Epidermal melanocyte (primary cell): ENCODE measurements around the gene MAP2K7.
A peak's percentile ranks its signal among the peaks of the same experiment; 100 is the strongest.
"Not testable (repeated sequence)": the region's sequence is repeated elsewhere in the genome, so short reads cannot be mapped to it uniquely, and the experiment has no call there.

Source experiments
- DNase-seq: peaks from one replicate; pipeline ENCODE4 v3.0.0; 2011; ENCODE audit warnings: low spot score; ENCODE audit not compliant: insufficient read length

Gene MAP2K7

DNA sequence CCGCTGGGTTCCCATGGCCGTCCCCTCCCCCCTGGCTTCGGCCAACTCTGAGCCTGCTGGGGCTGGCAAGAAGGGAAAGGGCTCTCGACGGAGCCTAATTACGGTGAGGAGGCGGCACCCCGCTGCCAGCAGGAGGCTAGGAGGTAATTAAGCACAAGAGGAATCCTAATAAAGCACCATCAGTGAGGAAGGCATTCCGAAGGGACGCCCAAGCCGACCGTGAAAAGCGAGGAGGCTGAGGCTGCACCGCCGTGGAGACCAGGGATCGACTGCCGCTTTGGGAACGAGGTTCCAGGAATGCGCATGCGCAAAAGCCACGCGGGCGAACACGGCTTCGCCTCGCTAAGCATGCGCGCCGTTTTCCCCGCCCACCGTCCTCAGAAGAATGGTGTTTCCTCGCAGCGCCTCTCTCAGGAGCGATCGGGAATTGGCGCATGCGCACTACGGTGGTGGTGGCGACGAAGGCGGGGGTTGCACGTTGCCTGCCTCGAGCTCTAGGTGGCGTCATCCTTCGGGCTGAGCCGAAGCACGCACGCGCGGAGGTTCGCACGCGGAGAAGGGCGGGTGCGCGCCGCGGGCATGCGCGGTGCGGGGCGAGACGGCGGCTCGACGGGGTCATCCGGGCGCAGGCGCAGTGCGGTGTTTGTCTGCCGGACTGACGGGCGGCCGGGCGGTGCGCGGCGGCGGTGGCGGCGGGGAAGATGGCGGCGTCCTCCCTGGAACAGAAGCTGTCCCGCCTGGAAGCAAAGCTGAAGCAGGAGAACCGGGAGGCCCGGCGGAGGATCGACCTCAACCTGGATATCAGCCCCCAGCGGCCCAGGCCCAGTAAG lies at the start of gene MAP2K7:
MAP2K7 (plus strand) TSS at position 634 of the 830 bp plus-strand sequence; CDS start at position 702, 68 bp downstream.
- peak; percentile 98 for DNase-seq

DNA sequence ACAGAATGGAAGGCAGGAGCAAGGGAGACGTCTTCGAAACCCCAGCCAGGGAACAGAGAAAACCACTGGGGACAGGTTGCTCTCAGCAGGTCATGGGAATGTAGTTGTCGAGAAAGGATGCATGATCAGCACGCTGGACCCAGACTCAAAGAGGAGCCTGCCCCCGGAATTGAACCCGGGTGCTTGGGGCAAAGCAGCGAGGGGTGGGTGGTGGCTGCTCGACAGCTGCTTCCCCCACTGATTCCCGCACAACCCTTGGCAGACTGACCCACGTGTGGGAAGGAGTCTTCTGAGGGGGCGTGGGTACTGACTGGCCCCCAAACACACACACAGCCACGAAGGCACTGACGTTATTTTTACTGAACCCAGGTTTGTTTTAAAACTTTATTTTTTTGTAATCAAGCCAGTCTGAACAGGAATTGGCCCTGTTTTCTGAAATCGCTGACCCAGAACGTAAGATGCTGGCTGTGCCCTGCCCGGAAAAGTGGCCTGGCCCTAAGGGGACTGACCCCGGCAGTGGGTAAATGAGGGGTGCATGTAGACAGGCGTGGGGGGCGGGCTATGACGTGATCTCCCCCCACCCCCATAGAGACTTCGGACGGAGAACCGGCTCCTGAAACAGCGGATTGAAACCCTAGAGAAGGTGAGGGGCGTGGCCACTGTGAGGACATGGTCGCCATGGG lies 48.1 kb upstream of the MAP2K7 start:
- no peak for DNase-seq

DNA sequence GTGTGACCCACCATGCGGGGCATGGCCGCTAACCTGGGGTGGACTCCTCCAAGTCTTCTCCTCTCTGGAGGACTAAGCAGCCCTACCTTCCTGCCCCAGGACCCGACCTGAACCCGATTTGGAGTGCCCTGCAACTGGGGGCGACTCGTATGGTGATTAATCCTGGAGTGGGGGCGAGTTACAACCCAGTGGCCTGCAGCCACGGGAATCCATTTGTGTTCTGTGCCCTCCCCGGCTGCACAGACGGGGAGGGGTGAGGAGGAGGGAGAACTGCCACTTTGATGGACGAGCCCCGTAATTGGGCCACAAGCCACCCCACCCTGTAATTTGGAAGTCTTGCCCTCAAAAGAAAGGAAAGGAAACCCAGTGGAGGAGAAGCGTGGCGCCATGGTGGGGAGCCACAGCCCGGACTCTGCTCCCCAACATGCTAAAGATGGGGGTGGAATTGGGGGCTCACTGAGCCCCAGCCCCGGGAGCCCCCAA lies 47.5 kb upstream of the MAP2K7 start:
- no peak for DNase-seq

DNA sequence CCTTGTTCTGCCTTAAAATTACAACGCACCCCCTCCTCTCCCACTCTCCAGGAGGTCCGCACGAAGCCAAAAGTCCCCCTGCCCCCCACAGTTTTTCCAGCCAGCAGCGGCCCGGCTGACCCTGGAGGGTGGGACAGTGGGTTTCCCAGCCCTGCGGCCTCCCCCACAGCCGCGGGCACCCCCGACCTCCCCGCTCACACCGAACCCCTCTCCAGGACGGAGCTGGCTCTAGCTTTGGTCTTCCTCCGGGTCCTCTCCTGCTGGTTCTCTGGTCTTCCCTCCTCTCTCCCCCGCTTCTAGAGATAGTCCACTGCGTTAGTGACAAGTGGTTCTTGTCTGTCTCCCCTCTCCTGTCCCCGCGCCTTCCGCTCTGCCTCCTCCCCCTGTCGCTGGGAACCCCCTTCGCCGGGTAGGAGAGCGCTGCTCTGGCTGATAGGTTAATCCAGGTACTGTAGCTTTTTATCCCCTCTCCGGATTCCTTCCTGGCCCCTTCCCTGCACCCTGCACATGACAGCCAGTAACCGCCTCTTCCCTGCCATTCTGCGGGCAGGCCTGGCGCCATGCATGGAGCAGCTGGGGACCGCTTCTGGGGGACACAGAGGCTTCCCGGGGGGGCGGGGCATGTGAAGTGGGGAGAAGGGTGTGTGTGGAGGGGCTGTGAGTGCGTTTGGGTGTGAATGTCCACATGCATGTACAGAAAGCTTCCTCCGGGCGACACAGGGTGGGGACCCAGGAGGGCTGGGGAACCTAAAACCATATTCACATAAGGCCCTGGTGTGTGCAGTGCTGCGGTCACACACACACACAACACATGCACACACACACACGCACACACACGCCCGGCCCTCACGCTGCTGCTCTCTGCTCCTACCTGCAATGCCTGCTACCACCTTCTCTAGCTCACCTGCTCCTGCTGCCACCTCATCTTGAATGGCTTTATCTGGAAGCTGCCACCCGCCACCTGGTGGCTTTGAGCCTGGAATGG lies 46.7 kb upstream of the MAP2K7 start:
- DNase-seq = no peak

DNA sequence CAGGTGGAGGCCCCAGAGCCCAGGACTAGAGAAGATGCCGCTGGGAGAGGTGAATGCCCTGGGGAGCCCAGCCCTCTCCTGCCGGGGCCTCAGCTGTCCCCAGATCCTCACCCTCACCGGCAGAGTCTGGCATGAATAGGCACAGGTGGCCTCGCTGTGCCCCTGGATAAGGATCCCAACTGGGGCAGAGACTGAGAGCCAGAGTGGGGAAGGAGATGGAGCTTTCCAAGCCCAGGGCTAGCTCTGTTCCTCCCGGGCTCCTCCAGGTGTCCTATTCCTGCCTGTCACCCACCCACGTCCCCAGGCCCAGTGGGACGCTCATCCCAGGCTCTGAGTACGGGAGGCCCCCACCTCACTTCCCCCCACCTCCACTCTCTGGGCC lies 46.0 kb upstream of the MAP2K7 start:
- DNase-seq = no peak

DNA sequence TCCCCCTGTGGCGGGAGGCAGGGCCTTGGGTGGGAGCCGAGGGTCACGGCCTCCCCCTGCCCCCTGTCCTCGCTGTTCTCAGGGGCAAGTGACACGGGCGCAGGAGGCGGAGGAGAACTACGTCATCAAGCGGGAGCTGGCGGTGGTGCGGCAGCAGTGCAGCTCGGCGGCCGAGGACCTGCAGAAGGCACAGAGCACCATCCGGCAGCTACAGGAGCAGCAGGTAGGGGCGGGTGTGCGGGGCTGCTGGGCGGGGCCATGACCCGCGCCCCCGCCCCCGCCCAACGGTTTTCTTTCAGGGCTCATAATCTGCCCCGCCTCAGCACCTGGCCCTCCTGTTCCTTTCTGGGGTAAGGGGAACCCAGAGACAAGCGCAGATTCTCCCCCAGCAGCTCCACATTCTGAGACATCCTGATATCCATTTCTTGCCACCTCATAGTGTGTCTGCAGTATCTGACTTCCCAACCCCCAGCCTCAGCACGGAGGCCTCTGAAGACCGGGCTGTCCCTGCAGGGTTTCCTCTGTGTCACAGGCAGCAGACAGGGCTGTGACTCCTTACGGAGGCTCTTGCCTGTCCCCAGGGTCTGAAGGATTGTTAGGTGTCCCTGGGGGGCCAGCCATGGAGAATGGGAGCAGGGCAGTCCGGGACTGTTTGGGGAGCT lies 45.4 kb upstream of the MAP2K7 start:
- no peak for DNase-seq

DNA sequence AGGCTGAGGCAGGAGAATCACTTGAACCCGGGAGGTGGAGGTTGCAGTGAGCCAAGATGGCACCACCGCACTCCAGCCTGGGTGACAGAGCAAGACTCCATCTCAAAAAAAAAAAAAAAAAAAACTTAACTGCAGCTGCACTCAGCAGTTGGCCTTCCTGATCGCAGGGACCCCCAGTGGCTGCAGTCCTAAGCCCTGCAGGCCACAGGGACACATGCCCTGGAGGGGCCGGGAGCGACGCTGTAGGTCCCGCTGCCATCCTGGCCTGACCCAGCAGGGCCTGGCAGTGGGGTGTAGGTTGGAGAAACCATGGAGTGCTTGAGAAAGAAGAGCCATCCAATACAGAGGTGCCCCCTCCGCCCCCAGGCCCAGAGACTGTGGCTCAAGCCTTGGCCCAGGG lies 44.6 kb upstream of the MAP2K7 start:
- not testable (repeated sequence) for DNase-seq

DNA sequence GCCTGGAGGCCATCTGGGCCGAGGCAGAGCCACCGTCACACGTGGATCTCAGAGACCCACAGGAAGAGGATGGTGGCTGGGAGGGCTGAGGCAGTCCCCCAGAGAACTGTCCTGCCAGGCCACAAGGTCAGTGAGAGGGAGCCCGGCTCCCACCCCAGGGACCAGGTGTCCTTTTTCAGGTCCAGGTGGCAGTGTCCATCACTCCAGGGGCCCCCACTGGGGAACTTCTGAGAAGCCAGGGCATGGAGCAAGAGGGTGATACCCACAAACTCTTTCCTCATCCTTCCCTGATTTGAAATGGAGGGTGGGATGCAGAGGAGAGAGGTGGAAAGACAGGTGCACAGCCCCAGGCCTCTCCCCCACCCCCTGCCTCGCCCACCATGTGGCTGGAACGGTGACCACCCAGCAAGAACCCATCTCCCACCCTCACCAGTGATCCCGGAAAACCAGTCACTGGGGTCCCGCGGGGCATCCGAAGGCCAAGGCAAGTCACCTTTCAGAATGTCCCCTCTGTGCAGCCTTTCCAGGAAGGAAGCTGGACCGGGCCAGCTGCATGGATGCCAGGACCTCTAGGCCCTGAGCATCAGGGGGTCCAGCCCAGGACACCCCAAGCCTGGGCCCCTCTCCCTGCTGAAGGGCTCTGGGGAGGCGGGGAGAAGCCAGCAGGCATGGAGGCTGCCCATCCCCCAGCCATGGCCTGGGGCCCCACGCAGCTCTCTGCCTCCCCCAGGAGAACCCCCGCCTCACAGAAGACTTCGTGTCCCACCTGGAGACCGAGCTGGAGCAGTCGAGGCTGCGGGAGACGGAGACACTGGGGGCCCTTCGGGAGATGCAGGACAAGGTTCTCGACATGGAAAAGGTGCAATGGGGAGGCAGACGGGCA lies 43.6 kb upstream of the MAP2K7 start:
- no peak for DNase-seq

DNA sequence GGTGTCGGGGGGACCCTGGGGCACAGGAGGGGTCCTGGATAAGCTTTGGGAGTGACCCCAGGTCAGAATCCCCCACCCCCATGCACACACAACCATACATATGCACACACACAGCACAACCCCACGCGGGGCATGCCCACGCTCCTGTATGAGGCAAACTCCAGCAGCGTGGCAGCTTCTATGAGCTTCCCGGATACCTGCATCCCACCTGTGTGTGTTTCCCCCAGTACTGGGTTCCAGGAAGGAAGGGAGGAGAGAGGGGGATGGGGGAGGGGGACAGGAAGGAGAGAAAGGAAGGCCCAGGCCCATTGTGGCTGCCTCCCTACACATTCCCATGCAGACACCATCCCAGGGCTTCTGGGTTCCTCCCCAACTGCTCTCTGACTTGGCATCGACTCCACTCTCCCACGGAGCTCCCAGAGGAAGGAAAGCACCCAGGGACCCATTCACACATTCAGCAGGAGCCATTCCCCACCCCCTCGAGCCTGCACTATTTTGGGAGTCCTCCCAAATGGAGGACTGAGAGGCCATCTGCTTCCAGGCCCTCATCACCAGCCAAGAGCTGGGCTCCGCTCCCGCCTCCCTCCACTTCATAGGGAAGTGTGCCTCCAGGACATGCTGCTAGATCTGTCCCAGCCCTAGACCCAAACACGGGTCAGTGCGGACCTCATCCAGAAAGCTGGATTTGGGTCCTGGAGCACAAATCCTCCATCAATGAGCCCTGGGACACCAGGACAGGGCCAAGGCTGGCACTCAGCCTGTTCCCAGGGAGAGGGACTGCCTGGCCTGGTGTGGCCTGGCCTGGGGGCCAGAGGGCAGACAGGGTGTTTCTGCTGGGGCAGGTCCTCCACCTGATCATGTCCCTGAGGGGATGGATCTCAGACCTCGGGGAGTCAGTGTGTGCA lies 42.7 kb upstream of the MAP2K7 start:
- DNase-seq = no peak

DNA sequence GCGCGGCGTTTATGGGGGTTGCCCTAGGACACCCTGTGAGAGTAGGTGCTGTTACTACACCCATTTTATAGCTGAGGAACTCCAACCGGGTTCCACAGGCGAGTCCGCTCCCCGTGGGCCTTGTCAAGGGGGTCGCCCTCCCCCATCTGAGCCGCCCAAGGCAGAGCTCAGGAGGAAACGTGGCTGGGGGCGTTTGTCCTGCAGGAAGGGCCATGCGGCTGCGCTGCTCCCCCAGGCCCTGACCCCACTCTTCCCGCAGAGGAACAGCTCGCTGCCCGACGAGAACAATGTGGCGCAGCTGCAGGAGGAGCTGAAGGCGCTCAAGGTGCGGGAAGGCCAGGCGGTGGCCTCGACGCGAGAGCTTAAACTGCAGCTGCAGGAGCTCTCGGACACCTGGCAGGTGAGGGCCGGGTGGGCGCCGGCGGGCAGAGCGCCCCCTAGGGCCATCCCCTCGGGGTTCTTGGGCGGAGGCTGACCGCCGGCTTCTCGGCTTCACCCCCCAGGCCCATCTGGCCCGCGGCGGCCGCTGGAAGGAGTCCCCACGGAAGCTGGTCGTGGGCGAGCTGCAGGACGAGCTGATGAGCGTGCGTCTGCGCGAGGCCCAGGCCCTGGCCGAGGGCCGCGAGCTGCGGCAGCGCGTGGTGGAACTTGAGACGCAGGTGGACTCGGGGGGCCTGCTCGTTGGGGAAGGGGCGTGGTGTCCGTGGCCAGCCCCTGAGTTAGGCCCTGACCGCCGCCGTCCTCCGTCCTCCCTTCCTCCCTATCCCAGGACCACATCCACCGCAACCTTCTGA lies 41.9 kb upstream of the MAP2K7 start:
- DNase-seq = peak; percentile 8

DNA sequence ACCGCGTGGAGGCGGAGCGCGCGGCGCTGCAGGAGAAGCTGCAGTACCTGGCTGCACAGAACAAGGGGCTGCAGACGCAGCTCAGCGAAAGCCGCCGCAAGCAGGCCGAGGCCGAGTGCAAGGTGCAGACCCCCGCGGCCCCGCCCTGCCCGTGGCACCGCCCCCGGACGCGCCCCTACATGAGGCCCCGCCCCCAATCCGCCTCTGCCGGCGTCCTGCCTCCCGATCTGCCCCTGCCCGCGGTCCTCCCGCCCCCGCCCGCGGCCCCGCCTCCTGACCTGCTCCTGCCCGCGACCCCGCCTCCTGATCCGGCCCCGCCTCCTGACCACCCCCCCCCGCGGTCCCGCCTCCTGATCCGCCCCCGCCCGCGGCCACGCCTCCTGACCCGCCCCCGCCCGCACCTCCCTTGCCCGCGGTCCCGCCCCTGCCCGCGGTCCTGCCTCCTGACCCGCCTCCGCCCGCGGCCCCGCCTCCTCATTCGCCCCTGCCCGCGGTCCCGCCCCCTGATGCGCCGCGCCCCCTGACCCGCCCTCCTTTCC lies 41.2 kb upstream of the MAP2K7 start:
- peak; percentile 56 for DNase-seq

DNA sequence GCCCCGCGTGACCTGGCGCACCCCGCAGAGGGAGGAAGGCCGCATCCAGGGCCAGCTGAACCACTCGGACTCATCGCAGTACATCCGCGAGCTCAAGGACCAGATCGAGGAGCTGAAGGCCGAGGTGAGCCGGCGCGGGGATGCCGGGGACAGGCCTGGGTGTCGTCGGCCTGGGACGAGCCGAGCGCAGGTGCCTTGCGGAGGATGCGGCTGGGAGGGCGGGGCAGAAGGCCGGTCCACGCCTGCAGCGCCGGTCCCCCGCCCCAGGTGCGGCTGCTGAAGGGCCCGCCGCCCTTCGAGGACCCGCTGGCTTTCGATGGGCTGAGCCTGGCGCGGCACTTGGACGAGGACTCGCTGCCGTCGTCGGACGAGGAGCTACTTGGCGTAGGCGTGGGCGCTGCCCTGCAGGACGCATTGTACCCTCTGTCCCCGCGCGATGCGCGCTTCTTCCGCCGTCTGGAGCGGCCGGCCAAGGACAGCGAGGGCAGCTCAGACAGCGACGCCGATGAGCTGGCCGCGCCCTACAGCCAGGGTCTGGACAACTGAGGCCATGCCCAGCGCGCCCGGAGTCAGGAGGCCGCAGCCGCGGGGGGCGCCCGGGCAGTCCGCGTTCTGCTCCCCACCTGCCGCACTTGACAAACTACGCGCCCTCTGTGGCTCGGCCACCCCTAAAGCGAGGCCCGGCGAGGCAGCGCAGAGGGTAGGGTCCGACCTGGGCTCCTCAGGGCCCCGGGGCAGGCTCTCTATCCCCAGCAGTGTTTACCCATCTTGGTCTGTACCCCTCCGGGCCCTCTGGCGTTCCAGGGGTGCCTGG lies 40.3 kb upstream of the MAP2K7 start:
- DNase-seq = no peak

DNA sequence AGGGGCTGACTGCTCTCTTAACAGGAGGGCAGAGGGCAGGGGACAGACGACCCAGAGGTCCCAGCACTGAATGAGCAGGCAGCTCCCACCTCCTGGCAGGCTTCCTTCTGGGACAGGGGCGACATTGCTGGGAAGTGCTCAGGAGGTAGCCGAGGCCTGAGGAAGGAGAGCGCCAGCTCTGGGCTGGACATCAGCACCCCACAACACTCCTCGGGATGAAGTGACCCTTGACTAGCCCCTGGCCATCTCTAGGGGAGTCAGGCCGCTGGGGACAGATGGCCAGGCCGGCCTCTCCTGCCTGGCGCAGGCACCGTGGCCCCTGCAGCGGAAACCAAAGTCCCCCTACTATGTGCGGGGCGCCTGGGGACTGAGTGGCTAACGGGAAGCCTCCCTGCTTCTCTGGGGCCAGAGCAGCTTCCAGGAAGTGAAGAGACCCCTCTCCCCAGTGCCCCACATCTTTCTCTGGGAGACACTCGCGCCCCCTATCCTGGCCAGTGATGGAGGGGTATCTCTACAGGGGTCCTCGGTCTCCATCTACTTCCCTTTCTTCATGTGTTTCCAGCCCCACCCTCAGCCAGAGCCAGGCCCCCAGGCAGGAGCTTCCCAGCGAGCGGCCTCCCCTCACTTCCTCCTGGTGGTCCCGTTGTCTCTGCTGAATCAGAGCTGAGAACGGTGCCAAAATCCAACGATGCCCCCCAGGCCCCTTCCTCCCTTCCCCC lies 39.5 kb upstream of the MAP2K7 start:
- DNase-seq = peak; percentile 16

DNA sequence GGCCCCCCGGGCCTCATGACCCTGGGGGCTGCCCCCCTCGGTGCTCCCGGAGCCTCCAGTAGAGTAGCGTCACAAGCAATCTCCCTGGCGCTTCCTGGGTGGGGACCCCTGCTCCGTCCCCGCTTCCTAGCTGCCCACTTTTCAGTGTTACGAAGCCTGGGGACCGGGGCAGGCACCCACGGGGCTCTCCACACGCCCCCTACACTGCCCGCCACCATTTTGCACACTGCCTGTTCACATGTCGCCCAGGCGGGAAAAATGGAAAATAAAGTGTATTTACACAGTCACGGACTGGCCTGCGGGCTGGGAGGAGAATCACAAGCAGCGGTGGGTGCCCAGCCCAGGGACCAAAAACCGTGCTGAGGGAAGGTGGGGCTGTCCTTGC lies 39.0 kb upstream of the MAP2K7 start:
- DNase-seq = peak; percentile 12

DNA sequence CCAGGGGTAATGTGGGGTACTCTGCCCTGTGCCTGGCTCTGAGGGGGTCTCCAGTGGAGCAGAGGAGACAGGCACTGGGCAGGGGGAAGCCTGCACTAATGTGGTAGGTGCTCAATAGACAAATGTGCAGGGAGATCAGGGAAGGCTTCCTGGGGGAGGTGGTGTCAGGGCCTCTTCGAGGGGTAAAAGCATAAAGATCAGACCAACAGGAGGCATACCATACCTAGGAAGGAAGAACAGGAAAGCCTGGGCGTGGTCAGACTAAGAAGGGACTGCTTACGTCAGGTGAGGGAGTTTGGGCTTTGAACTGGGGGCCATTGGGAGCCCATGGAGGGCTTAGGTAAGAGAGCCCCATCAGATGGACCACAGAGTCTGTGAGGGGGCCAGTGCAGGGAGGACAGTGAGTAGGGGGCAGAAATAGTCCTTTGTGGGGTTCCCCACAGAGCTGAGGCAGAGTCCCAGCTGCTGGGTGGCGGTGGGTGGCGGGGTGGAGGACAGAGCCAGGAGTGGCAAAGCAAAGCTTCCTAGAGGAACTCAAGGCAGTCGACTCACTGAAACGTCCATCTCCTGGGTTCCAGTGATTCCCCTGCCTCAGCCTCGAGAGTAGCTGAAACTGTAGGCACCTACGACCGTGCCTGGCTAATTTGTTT lies 38.3 kb upstream of the MAP2K7 start:
- peak; percentile 14 for DNase-seq
